Stomach (tissue), 4 donors: ENCODE results near the gene ZBTB22.
"Not testable (repeated sequence)": the region's sequence is repeated elsewhere in the genome, so short reads cannot be mapped to it uniquely, and the experiment has no call there.

ENCODE experiments used
- POLR2A ChIP-seq, 4 donors: fragments of 450-650 bp; IDR thresholded peaks; one replicate each; pipeline ENCODE4 v1.6.1; 2016; ENCODE audit warnings: antibody characterized with exemption in 4 of 4, control low read depth in 2 of 4, mild to moderate bottlenecking in 1 of 4, moderate library complexity in 1 of 4
- POLR2AphosphoS5 ChIP-seq, 3 donors: sonication (generic); formaldehyde crosslinking; IDR thresholded peaks; one replicate each; pipeline ENCODE4 v1.6.1; 2016; ENCODE audit warnings: antibody characterized with exemption in 3 of 3
- TF ChIP-seq, protein P1 (sequence below), 7 experiments: fragments of 450-650 bp in 4 of 7; fragments of 200-600 bp in 3 of 7; sonication (generic) in 3 of 7; IDR thresholded peaks; one replicate each; pipeline ENCODE4 v1.5.1; 2016 to 2019; ENCODE audit warnings: antibody characterized with exemption in 7 of 7, control low read depth in 2 of 7, mild to moderate bottlenecking in 1 of 7

DNA sequence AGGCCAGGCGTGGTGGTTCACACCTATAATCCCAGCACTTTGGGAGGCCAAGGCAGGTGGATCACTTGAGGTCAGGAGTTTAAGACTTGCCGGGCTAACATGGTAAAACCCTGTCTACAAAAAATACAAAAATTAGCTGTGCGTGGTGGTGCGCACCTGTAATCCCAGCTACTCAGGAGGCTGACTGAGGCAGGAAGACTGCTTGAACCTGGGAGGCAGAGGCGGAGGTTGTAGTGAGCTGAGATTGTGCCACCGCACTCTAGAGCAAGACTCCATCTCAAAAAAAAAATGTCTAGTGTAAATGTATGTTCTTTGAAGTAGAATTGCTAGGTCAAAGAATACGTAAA lies 26.0 kb upstream of the ZBTB22 start:
- TF ChIP-seq, protein P1, sequence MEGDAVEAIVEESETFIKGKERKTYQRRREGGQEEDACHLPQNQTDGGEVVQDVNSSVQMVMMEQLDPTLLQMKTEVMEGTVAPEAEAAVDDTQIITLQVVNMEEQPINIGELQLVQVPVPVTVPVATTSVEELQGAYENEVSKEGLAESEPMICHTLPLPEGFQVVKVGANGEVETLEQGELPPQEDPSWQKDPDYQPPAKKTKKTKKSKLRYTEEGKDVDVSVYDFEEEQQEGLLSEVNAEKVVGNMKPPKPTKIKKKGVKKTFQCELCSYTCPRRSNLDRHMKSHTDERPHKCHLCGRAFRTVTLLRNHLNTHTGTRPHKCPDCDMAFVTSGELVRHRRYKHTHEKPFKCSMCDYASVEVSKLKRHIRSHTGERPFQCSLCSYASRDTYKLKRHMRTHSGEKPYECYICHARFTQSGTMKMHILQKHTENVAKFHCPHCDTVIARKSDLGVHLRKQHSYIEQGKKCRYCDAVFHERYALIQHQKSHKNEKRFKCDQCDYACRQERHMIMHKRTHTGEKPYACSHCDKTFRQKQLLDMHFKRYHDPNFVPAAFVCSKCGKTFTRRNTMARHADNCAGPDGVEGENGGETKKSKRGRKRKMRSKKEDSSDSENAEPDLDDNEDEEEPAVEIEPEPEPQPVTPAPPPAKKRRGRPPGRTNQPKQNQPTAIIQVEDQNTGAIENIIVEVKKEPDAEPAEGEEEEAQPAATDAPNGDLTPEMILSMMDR (IDR thresholded peaks at IDR 0.05) = not testable (repeated sequence)
- TF ChIP-seq POLR2AphosphoS5, POLR2A (IDR thresholded peaks at IDR 0.05): not testable (repeated sequence)
